ENCODE data around the gene TCERG1L.

Gene TCERG1L

GRCh38 chr10:131056091-131056579, 255.4 kb downstream of the TCERG1L start:
- DNase-seq, result no peak

- no peak for DNase-seq
These were observed 256.1 kb downstream of the TCERG1L start for GRCh38 chr10:131055437-131055836.

GRCh38 chr10:131053192-131053591, 258.3 kb downstream of the TCERG1L start:
- no peak for DNase-seq

GRCh38 chr10:131050162-131050766, 261.3 kb downstream of the TCERG1L start:
- DNase-seq, result no peak

- DNase-seq, result no peak
These were observed 262.5 kb downstream of the TCERG1L start for GRCh38 chr10:131049016-131049415.

- no peak for DNase-seq
These were observed 262.9 kb downstream of the TCERG1L start for GRCh38 chr10:131048606-131049005.

- no peak for DNase-seq
These were observed 264.0 kb downstream of the TCERG1L start for GRCh38 chr10:131047501-131047900.

- DNase-seq, result no peak
These were observed 265.3 kb downstream of the TCERG1L start for GRCh38 chr10:131046194-131046593.

- DNase-seq, result no peak
These were observed 267.0 kb downstream of the TCERG1L start for GRCh38 chr10:131044379-131045111.

- DNase-seq, result no peak
These were observed 268.4 kb downstream of the TCERG1L start for GRCh38 chr10:131043039-131043691.
